AG10803 (cell line): ENCODE measurements around the gene ZC3H15.

Experiments
- DNase-seq: peaks from one replicate; pipeline ENCODE4 v3.0.0; 2010; ENCODE audit warnings: low read depth
- H3K4me3 ChIP-seq: 2 replicates; pipeline ENCODE4 v1.5.1; 2011; ENCODE audit warnings: mild to moderate bottlenecking, low read length, control low read depth
- TF ChIP-seq, protein P1 (sequence below): conservative IDR thresholded peaks from 2 replicates; pipeline ENCODE4 v1.5.1; 2011; ENCODE audit warnings: mild to moderate bottlenecking, low read length, control low read depth, inconsistent platforms

ZC3H15 gene

DNA sequence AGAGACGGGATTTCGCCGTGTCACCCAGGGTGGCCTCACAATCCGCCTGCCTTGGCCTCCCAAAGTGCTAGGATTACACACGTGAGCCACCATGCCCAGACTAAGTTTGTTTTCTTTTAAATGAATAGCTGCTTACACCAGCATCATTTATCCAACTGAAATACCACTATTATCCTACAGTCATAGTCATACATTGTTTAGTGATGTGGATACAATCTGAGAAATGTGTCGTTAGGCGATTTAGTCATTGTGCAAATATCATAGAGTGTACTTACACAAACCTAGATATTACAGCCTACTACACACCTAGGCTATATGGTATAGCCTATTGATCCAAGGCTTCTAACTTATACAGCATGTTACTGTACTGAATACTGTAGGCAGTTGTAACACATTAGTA lies 10.3 kb downstream of the ZC3H15 start:
- TF ChIP-seq, protein P1, sequence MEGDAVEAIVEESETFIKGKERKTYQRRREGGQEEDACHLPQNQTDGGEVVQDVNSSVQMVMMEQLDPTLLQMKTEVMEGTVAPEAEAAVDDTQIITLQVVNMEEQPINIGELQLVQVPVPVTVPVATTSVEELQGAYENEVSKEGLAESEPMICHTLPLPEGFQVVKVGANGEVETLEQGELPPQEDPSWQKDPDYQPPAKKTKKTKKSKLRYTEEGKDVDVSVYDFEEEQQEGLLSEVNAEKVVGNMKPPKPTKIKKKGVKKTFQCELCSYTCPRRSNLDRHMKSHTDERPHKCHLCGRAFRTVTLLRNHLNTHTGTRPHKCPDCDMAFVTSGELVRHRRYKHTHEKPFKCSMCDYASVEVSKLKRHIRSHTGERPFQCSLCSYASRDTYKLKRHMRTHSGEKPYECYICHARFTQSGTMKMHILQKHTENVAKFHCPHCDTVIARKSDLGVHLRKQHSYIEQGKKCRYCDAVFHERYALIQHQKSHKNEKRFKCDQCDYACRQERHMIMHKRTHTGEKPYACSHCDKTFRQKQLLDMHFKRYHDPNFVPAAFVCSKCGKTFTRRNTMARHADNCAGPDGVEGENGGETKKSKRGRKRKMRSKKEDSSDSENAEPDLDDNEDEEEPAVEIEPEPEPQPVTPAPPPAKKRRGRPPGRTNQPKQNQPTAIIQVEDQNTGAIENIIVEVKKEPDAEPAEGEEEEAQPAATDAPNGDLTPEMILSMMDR: no peak
- H3K4me3 ChIP-seq: no peak overlapping the region
- DNase-seq: no peak

DNA sequence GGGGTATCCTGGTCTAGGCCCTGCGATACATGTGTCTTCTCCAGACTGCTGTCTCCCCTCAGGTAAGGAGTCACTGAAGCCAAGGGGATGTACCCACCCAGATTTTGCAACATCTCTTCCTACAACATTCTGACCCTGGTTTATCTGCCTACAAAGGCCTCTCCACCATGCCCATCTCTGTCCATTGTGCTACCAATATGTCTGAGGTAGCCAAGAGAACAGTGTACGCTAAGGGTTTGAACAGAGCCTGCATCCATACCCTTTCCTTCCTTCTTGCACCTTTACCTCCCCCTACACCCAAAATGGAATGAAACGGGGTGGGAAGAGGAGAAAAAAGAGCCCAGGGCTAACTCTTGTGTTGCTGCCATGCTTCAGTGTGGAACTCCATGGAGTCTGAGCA lies 11.9 kb downstream of the ZC3H15 start:
- no peak overlapping the region for H3K4me3 ChIP-seq
- no peak for DNase-seq
- TF ChIP-seq, protein P1: no peak

DNA sequence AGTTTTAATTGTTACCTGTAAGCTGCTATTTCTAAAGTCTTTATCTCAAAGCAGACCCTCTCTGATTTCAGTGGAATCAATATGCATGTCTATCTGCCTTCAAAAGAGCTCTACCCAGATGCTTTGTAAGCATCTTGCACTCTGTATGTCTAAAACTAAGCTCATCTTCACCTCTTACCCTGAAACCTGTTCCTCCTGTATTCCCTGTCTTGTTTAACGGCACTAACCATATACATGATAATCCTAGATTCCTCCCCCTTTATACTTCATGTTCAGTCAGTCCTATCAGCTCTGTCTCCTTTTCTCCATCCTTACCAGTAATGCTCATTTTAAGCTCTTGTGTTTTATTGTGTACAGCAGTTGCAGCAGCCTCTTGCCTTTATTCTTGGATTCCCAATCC lies 12.8 kb downstream of the ZC3H15 start:
- H3K4me3 ChIP-seq: no peak overlapping the region
- TF ChIP-seq, protein P1: no peak
- no peak for DNase-seq

DNA sequence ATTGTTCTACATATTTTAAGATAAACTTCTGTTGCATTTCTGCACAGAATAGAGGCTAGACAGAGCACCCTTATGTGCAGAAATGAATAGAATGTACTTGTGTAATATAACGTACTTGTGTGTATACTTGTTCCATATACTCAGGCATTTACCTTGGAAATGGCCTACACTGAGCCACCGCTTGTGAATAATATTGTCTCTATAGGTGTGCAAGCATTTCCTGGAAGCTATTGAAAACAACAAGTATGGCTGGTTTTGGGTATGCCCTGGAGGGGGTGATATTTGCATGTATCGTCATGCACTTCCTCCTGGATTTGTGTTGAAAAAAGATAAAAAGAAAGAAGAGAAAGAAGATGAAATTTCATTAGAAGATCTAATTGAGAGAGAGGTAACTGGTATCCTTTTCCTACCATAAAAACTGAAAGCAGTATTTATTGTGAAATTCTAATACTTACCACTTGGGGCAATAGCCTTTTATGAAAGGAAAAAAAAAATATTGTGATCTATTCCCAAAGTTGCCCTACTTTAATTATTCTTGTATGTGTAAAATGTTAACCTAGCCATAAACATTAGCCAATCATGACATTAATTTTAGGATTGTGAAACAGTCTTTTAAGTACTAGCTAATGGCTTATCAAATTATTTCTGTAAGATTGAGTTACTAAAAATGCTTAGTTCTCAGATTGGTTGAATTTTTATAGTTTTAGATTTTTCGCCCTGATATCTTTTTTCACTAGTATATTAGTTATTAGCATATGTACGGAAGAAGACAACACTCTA lies 18.0 kb downstream of the ZC3H15 start:
- no peak overlapping the region for H3K4me3 ChIP-seq
- DNase-seq: peak; percentile 56
- TF ChIP-seq, protein P1: peak; percentile 60

DNA sequence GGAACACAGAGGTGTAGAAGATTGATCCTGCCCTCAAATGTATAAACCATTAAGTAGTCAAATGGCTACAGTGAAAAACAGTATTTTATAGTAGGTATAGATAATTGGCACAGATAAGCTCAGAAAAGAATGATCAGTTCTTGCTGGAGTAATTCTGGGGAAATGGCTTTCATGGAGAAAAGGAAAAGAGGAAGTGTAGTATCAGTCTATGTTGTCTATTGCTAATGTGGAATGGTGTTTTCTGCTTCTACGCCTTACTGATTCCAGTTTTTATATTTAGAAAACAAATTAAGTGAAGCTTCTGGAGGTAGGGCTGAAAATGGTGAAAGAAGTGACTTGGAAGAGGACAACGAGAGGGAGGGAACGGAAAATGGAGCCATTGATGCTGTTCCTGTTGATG lies 22.2 kb downstream of the ZC3H15 start:
- no peak overlapping the region for H3K4me3 ChIP-seq
- TF ChIP-seq, protein P1: no peak
- DNase-seq: no peak

DNA sequence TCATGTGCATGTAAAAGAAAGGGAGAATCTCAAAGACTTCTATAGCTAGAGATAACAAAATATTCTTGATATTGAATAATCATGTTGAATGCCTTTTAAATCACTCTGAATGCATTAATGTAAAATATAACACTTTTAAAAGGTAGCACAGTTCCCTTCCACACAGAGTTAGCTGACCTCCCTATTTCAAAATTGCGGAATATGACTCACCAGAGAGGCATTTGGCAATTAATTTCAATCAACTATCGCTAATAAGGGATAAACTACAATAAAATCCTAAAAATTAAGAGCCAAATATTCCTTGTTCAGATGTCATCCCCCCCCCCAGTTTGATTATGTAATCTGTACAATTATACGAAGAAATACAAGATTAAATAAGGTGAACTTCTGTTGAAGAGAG lies 29.3 kb downstream of the ZC3H15 start:
- TF ChIP-seq, protein P1: no peak
- H3K4me3 ChIP-seq: no peak overlapping the region
- DNase-seq: peak; percentile 13

DNA sequence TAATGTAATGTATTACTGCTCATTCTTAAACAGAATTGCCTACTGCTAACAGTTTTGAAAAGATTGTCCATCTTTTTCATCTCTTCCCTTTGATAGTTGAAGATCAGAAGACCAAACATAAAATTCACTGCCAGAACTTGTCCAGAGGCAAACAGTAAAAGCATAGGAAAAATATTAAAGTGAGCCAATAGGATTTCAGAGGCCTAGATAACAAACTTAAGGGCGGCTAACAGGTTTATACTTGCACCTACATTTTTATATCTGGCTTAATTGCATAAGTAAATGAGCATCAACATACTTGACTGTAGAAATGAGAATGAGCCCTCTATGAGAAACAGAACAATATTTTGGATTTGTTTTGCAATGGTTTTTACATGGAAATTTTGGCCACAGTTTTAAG lies 30.3 kb downstream of the ZC3H15 start:
- H3K4me3 ChIP-seq: no peak overlapping the region
- DNase-seq: no peak
- TF ChIP-seq, protein P1: no peak
